Loucy (cell line): ENCODE data around the gene RCN1.
"Not testable (repeated sequence)": the region's sequence is repeated elsewhere in the genome, so short reads cannot be mapped to it uniquely, and the experiment has no call there.

Experiments used
- H2AFZ ChIP-seq: fragments of 200-600 bp; sonication (generic); 2 replicates; pipeline ENCODE4 v1.6.0; 2016; ENCODE audit warnings: antibody characterized with exemption, mild to moderate bottlenecking, low read length, moderate library complexity
- H3F3A ChIP-seq: fragments of 200-600 bp; 2 replicates; pipeline ENCODE4 v1.6.0; 2016; ENCODE audit warnings: antibody characterized with exemption, low read depth, mild to moderate bottlenecking
- H3K27me3 ChIP-seq: fragments of 200-600 bp; sonication (generic); 2 replicates; pipeline ENCODE4 v1.6.1; 2014; ENCODE audit warnings: low read length, mild to moderate bottlenecking; ENCODE audit not compliant: insufficient read depth, poor library complexity, severe bottlenecking
- H3K36me3 ChIP-seq: fragments of 200-600 bp; sonication (generic); 2 replicates; pipeline ENCODE4 v1.6.1; 2016; ENCODE audit warnings: low read length; ENCODE audit not compliant: insufficient read depth
- H3K4me1 ChIP-seq: fragments of 200-600 bp; sonication (generic); 2 replicates; pipeline ENCODE4 v1.5.1; 2014; ENCODE audit warnings: low read length, mild to moderate bottlenecking; ENCODE audit not compliant: insufficient read depth, poor library complexity, severe bottlenecking
- H3K4me2 ChIP-seq: fragments of 200-600 bp; sonication (generic); 2 replicates; pipeline ENCODE4 v1.6.0; 2014; ENCODE audit warnings: antibody characterized with exemption, low read length, low read depth, mild to moderate bottlenecking; ENCODE audit not compliant: poor library complexity, severe bottlenecking
- H3K4me3 ChIP-seq: fragments of 200-600 bp; sonication (generic); 2 replicates; pipeline ENCODE4 v1.5.1; 2014; ENCODE audit warnings: low read length, mild to moderate bottlenecking, mixed read lengths; ENCODE audit not compliant: poor library complexity, severe bottlenecking
- H3K79me2 ChIP-seq: fragments of 200-600 bp; sonication (generic); 2 replicates; pipeline ENCODE4 v1.6.1; 2014; ENCODE audit warnings: low read length; ENCODE audit not compliant: insufficient read depth
- H3K9ac ChIP-seq: fragments of 200-600 bp; sonication (generic); 2 replicates; pipeline ENCODE4 v1.6.0; 2014; ENCODE audit warnings: mild to moderate bottlenecking, low read depth, low read length, moderate library complexity; ENCODE audit not compliant: poor library complexity, severe bottlenecking
- H3K9me2 ChIP-seq: fragments of 200-600 bp; sonication (generic); replicated peaks from 2 replicates; pipeline ENCODE4 v1.6.1; 2016; ENCODE audit warnings: low read depth, low read length, mixed read lengths
- H3K9me3 ChIP-seq: fragments of 200-600 bp; sonication (generic); 2 replicates; pipeline ENCODE4 v1.6.1; 2014; ENCODE audit warnings: mild to moderate bottlenecking, antibody characterized with exemption, low read length, low read depth; ENCODE audit not compliant: insufficient read depth
- H4K20me1 ChIP-seq: fragments of 200-600 bp; sonication (generic); 2 replicates; pipeline ENCODE4 v1.6.0; 2014; ENCODE audit warnings: antibody characterized with exemption, low read length, mild to moderate bottlenecking; ENCODE audit not compliant: insufficient read depth, poor library complexity, severe bottlenecking
- CTCF ChIP-seq: fragments of 200-600 bp; sonication (generic); conservative IDR thresholded peaks from 2 replicates; pipeline ENCODE4 v1.5.1; 2014; ENCODE audit warnings: mild to moderate bottlenecking, antibody characterized with exemption, low read length
- EZH2phosphoT487 ChIP-seq: fragments of 200-600 bp; IDR thresholded peaks from 2 replicates; pipeline ENCODE4 v1.6.1; 2018; ENCODE audit warnings: antibody characterized with exemption, mild to moderate bottlenecking, moderate library complexity, borderline replicate concordance

Gene RCN1

DNA sequence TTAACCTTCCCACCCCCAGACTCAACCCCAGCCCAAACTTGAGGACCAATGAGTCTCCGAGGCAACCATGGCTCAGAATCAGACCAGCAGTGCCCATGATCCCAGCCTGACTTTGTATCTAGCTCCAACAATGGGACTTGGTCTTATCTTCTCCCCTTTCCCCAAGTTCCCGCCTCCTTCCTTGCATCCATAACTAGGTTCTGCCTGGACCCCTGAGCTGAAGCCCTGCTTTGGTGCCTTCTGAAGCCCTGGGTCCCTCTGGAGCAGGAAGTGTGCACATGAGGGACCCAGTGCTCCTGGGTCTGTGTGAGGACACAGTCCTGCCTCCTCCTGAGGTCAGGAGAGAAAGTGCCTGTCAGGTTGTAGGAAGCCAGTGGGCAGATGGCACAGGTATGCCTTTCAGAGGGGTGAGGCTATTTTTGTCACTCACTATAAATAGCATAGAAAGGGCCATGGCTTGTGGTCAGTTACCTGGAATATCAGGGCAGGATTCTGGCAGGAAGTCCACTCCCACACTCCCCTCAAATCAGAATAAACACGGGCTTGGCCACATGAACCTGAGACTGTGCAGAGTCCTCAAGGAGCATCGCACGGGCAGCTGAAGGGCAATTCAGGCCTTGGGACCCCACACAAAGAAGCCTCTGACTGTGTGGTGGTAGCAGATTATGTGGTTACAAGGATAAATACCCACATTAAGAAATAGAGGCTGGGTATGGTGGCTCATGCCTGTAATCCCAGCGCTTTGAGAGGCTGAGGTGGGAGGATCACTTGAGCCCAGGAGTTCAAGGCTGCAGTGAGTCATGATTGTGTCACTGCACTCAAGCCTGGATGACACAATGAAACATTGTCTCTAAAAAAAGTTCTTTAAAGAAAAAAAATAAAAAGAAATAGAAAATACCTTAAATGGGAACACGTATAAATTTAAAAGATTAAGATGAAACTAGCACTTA lies 27.4 kb downstream of the RCN1 start:
- TF ChIP-seq CTCF (no peak), EZH2phosphoT487 (no peak)
- Histone ChIP-seq H3K27me3 (no peaks in the 10 kb centered on the region), H3K9me2 (no peaks in the 10 kb centered on the region), H3K4me1 (no peaks in the 10 kb centered on the region), H3K9me3 (no peaks in the 10 kb centered on the region), H3K79me2 (no peaks in the 10 kb centered on the region), H3K4me3 (no peak overlapping the region), H4K20me1 (no peaks in the 10 kb centered on the region), H3K9ac (no peak overlapping the region), H3K36me3 (no peaks in the 10 kb centered on the region), H3F3A (no peaks in the 10 kb centered on the region), H2AFZ (no peak overlapping the region), H3K4me2 (no peak overlapping the region)

DNA sequence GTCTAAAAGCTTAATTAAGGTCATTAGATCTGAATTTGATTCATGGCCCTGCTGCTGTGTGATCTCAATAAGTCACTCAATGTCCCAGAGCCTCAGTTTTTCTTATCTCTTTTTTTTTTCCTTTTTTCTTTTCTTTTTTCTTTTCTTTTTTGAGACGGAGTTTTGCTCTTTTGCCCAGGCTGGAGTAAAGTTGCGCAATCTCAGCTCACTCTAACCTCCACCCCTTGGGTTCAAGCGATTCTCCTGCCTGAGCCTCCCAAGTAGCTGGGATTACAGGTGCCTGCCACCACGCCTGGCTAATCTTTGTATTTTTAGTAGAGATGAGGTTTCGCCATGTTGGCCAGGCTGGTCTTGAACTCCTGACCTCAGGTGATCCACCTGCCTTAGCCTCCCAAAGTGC lies 28.3 kb downstream of the RCN1 start:
- H3K4me1 ChIP-seq, H3K36me3 ChIP-seq, H4K20me1 ChIP-seq, H3K27me3 ChIP-seq, H3K9ac ChIP-seq, H3K4me3 ChIP-seq, H3K9me3 ChIP-seq, H2AFZ ChIP-seq, H3K4me2 ChIP-seq, H3F3A ChIP-seq, H3K9me2 ChIP-seq, H3K79me2 ChIP-seq: not testable (repeated sequence)

GRCh38 chr11:32121012-32121411 lies 30.1 kb downstream of the RCN1 start:
- H3K27me3 ChIP-seq, result no peaks in the 10 kb centered on the region
- H3K9me2 ChIP-seq, result no peaks in the 10 kb centered on the region
- no peaks in the 10 kb centered on the region for H3K79me2 ChIP-seq
- no peak overlapping the region for H3K4me3 ChIP-seq
- no peaks in the 10 kb centered on the region for H3F3A ChIP-seq
- H3K9me3 ChIP-seq, result no peaks in the 10 kb centered on the region
- no peaks in the 10 kb centered on the region for H3K4me1 ChIP-seq
- TF ChIP-seq CTCF (no peak), EZH2phosphoT487 (no peak)
- H2AFZ ChIP-seq, result no peak overlapping the region
- H3K9ac ChIP-seq, result no peak overlapping the region
- H3K4me2 ChIP-seq, result no peak overlapping the region
- H3K36me3 ChIP-seq, result no peaks in the 10 kb centered on the region
- H4K20me1 ChIP-seq, result no peaks in the 10 kb centered on the region

DNA sequence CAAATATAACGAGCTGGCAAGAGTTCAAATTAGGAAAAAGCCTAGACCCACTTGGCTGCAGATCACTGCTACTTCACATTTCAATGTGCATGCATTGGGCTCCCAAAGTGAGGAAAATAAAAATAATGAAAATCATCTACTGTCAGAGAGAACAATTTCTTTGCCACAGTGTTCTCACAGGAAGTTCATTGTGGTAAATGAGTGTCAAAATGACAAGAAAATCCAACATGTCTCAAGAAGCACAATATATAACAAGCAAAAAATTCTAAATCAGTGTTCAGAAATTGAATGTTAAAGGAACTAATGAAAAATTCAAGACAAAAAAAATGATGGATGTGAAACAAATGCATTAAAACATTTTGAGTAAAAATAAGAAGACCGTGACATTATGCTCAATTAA lies 31.3 kb downstream of the RCN1 start:
- no peaks in the 10 kb centered on the region for H3K9me2 ChIP-seq
- H3K9ac ChIP-seq, result no peak overlapping the region
- TF ChIP-seq EZH2phosphoT487 (no peak), CTCF (no peak)
- no peaks in the 10 kb centered on the region for H3F3A ChIP-seq
- H3K9me3 ChIP-seq, result no peaks in the 10 kb centered on the region
- H3K27me3 ChIP-seq, result no peaks in the 10 kb centered on the region
- no peak overlapping the region for H3K4me3 ChIP-seq
- H3K79me2 ChIP-seq, result no peaks in the 10 kb centered on the region
- H4K20me1 ChIP-seq, result no peaks in the 10 kb centered on the region
- no peaks in the 10 kb centered on the region for H3K4me1 ChIP-seq
- H3K36me3 ChIP-seq, result no peaks in the 10 kb centered on the region
- H2AFZ ChIP-seq, result no peak overlapping the region
- H3K4me2 ChIP-seq, result no peak overlapping the region
